ENCODE measurements around the gene CHMP3.

The CHMP3 gene

GRCh38 chr2:86566821-86567190 lies 3.6 kb upstream of the CHMP3 start:
- TF ChIP-seq EZH2phosphoT487 (IDR thresholded peaks at IDR 0.05; ENCODE audit: borderline replicate concordance, low read length) (no peak), CTCF (IDR thresholded peaks at IDR 0.05; ENCODE audit: low read depth, low read length, poor library complexity, severe bottlenecking) (no peak)
- H3K36me3 ChIP-seq (ENCODE audit: control insufficient read depth, low read length) = no peaks in the 10 kb centered on the region; the same call in 1 of the 2 replicates
- H3K79me2 ChIP-seq (ENCODE audit: control insufficient read depth, low read length) = peaks cover 10% of the 10 kb centered on the region
- H4K20me1 ChIP-seq (ENCODE audit: control insufficient read depth, insufficient read depth, low read depth, low read length) = no peaks in the 10 kb centered on the region
- H3K4me1 ChIP-seq (ENCODE audit: control insufficient read depth, low read length) = peaks cover 15% of the 10 kb centered on the region
- H3K4me2 ChIP-seq (ENCODE audit: low read length) = no peak overlapping the region
- no peak overlapping the region for H3K27ac ChIP-seq (ENCODE audit: low read depth, low read length)
- H3K9me3 ChIP-seq (ENCODE audit: control insufficient read depth, insufficient read depth, low read length) = peaks cover 9% of the 10 kb centered on the region; the same call in 1 of the 2 replicates
- no peaks in the 10 kb centered on the region for H3K9me2 ChIP-seq (replicated peaks; ENCODE audit: control insufficient read depth, low read length)
- no peaks in the 10 kb centered on the region for H3F3A ChIP-seq (ENCODE audit: control insufficient read depth, insufficient read depth)
- no peak overlapping the region for H3K4me3 ChIP-seq (ENCODE audit: low read length)
- no peaks in the 10 kb centered on the region for H3K27me3 ChIP-seq (ENCODE audit: control insufficient read depth, low read length)

DNA sequence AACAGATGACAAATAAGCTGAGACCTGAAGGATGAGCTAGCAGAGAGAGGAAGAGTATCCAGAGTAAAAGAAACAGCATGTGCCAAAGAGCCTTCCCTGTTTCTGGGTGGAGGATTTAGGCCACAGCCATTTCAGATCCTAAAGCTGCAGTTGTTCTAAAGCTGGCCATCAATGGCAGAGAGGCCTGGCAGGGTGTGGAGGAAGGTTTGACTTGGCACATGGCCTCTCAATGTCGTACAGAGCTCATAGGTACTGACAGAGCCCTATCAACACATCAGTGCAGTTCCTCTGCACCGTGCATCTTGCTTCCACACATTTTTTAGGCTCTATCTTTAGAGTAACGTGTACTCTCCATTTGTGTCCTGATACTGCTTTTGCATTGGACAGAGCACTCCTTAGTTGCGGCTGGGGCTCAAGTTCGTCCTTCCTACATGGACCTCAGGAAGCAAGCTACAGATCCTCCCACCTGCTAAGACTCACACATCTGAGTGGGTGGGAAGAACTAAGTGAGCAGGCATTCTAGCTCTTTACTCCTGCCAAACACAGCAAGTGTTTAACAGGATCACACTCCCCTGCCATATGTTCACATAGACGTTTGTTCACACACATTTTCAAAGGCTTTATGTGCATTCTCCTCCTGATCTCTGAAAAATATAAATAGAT lies 3.0 kb upstream of the CHMP3 start:
- H3K9me2 ChIP-seq (replicated peaks; ENCODE audit: control insufficient read depth, low read length) = no peaks in the 10 kb centered on the region
- H3K36me3 ChIP-seq (ENCODE audit: control insufficient read depth, low read length) = no peaks in the 10 kb centered on the region; the same call in 1 of the 2 replicates
- no peak overlapping the region for H3K4me2 ChIP-seq (ENCODE audit: low read length)
- H3K9me3 ChIP-seq (ENCODE audit: control insufficient read depth, insufficient read depth, low read length) = peaks cover 9% of the 10 kb centered on the region; the same call in 1 of the 2 replicates
- H3K4me1 ChIP-seq (ENCODE audit: control insufficient read depth, low read length) = peaks cover 20% of the 10 kb centered on the region
- H3K27me3 ChIP-seq (ENCODE audit: control insufficient read depth, low read length) = no peaks in the 10 kb centered on the region
- TF ChIP-seq EZH2phosphoT487 (IDR thresholded peaks at IDR 0.05; ENCODE audit: borderline replicate concordance, low read length) = no peak
- TF ChIP-seq CTCF (IDR thresholded peaks at IDR 0.05; ENCODE audit: low read depth, low read length, poor library complexity, severe bottlenecking) = no peak
- H3K79me2 ChIP-seq (ENCODE audit: control insufficient read depth, low read length) = peaks cover 15% of the 10 kb centered on the region
- no peaks in the 10 kb centered on the region for H3F3A ChIP-seq (ENCODE audit: control insufficient read depth, insufficient read depth)
- no peak overlapping the region for H3K27ac ChIP-seq (ENCODE audit: low read depth, low read length)
- H4K20me1 ChIP-seq (ENCODE audit: control insufficient read depth, insufficient read depth, low read depth, low read length) = no peaks in the 10 kb centered on the region
- H3K4me3 ChIP-seq (ENCODE audit: low read length) = no peak overlapping the region

DNA sequence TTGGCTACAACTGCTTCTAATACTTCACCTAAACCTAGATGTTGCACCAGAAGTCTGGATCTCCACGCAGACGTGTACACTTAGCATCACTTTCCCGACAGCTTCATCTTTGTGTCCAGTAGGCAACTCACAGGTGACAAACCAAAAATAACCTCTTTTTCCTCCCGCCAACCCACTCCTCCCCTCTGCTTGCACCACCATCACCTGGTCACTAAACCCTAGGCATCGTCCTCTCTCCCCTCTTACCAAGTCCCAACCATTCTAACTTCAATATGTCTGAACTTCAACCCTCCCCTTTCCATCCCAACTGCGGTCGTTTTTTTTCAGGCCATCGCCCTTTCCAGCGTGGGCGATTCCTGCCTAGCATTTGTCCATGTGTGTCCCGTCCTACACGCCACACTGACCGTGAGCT lies 413 bp upstream of the CHMP3 start:
- no peaks in the 10 kb centered on the region for H3K9me2 ChIP-seq (replicated peaks; ENCODE audit: control insufficient read depth, low read length)
- H3K27ac ChIP-seq (ENCODE audit: low read depth, low read length) = no peak overlapping the region
- H3K79me2 ChIP-seq (ENCODE audit: control insufficient read depth, low read length) = peaks cover 40% of the 10 kb centered on the region
- H3K4me1 ChIP-seq (ENCODE audit: control insufficient read depth, low read length) = peaks cover 21% of the 10 kb centered on the region
- H3K9me3 ChIP-seq (ENCODE audit: control insufficient read depth, insufficient read depth, low read length) = peaks cover 9% of the 10 kb centered on the region; the same call in 1 of the 2 replicates
- no peaks in the 10 kb centered on the region; the same call in 1 of the 2 replicates for H3K36me3 ChIP-seq (ENCODE audit: control insufficient read depth, low read length)
- no peak for TF ChIP-seq EZH2phosphoT487 (IDR thresholded peaks at IDR 0.05; ENCODE audit: borderline replicate concordance, low read length)
- no peak for TF ChIP-seq CTCF (IDR thresholded peaks at IDR 0.05; ENCODE audit: low read depth, low read length, poor library complexity, severe bottlenecking)
- H3K4me3 ChIP-seq (ENCODE audit: low read length) = peak overlapping the region; percentile 88
- H3K27me3 ChIP-seq (ENCODE audit: control insufficient read depth, low read length) = no peaks in the 10 kb centered on the region
- no peaks in the 10 kb centered on the region for H4K20me1 ChIP-seq (ENCODE audit: control insufficient read depth, insufficient read depth, low read depth, low read length)
- H3F3A ChIP-seq (ENCODE audit: control insufficient read depth, insufficient read depth) = no peaks in the 10 kb centered on the region
- H3K4me2 ChIP-seq (ENCODE audit: low read length) = peak overlapping the region; percentile 62

All from DOHH2 (cell line).